CD4-positive, alpha-beta T cell treated with Interleukin-1 beta for 1 hour (primary cell): Measurements from ENCODE around the gene NR1H2.

Source experiments
- DNase-seq, 2 donors: peaks; one replicate each; pipeline ENCODE4 v3.0.0-alpha.2; 2020 to 2022

NR1H2 gene

GRCh38 chr19:50427318-50427925, 51.2 kb downstream of the NR1H2 start:
- DNase-seq: no peak

GRCh38 chr19:50427997-50428425, 51.8 kb downstream of the NR1H2 start:
- DNase-seq: peak; percentile 45 to 86

- DNase-seq: no peak
These were observed 52.7 kb downstream of the NR1H2 start for GRCh38 chr19:50428772-50429463.

- DNase-seq: peak in 1 of 2 donors; percentile 67
These were observed 54.7 kb downstream of the NR1H2 start for GRCh38 chr19:50430888-50431342.

- DNase-seq: peak; percentile 87 to 91
These were observed 55.3 kb downstream of the NR1H2 start for GRCh38 chr19:50431343-50432220.

- DNase-seq: no peak
These were observed 56.2 kb downstream of the NR1H2 start, which contains the start of gene MYBPC2 for GRCh38 chr19:50432221-50433028. Gene MYBPC2, plus strand, starts transcription at chr19:50432892. Its CDS starts 62 bp downstream, at chr19:50432954.
